Measurements from ENCODE around the gene DIAPH1.

The DIAPH1 gene

DNA sequence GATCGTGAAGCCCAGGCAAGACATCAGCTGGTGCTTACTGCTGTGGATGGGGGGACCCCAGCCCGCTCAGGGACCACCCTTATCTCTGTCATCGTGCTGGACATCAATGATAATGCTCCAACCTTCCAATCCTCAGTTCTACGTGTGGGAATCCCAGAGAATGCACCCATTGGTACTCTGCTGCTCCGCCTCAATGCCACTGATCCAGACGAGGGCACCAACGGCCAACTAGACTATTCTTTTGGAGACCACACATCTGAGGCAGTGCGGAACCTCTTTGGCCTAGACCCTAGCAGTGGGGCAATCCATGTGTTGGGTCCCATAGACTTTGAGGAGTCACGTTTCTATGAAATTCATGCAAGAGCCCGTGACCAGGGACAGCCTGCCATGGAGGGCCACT is 129.0 kb downstream of the DIAPH1 start:
- H3K27ac ChIP-seq = peak overlapping the region; percentile 79
- DNase-seq (ENCODE audit: low read depth, low spot score) = no peak

DNA sequence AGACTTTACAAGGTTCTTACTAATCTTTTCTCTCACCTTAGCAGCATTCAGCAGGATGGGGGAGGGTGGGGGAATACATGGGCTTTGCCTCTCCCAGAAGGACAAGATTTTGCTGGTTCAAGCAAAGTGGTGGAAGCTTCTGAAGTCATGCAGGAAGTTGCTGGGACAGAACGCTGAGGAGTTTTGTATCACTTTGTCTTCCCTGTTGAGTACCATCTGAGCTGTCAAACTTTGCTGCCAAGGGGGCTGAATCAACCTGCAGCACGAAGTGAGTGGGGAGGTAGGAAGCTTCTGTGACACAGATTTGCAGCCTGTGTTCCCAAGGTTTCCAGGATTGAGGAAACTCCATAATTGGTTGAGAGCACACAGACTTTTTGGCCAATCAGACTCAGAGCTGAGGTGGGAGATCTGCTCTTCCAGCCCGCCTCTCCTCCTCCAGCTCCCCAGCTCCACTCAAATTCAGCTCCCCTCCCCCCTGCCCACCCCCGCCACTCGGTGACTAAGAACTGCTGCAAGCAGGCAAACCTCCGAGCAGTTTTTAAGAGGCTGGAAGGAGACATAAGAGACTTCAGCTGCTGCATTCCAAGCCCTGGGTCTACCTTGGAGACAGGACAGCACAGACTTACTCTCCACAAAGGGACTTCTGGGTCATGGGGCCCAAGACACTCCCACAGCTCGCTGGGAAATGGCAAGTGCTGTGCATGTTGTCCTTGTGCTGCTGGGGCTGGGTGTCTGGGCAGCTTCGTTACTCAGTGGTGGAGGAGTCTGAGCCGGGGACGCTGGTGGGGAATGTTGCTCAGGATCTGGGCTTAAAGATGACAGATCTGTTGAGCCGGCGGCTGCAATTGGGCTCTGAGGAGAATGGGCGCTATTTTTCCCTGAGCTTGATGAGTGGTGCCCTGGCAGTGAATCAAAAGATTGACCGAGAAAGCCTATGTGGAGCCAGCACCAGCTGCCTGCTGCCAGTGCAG is 129.9 kb downstream of the DIAPH1 start, which contains the start of gene PCDHGC5:
TSS of gene PCDHGC5 (plus strand) at position 491 of the 971 bp plus-strand sequence. CDS start at position 651, 160 bp downstream.
- H3K27ac ChIP-seq = peak within 1 kb of the TSS; percentile 79
- peak; percentile 61 for DNase-seq (ENCODE audit: low read depth, low spot score)

DNA sequence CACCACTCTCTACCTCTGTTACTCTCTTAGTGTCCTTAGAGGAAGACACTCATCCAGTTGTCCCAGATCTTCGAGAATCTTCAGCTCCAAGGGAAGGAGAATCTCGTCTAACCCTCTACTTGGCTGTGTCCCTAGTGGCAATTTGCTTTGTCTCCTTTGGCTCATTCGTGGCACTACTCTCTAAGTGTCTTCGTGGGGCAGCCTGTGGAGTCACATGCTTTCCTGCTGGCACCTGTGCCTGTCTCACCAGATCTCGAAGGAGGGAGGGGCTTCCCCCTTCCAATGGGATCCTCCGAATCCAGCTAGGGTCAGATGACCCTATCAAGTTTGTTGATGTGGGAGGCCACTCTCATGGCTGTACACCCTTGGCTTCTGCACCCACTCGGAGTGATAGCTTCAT is 131.7 kb downstream of the DIAPH1 start:
- H3K27ac ChIP-seq = no peak overlapping the region
- DNase-seq (ENCODE audit: low read depth, low spot score) = no peak

DNA sequence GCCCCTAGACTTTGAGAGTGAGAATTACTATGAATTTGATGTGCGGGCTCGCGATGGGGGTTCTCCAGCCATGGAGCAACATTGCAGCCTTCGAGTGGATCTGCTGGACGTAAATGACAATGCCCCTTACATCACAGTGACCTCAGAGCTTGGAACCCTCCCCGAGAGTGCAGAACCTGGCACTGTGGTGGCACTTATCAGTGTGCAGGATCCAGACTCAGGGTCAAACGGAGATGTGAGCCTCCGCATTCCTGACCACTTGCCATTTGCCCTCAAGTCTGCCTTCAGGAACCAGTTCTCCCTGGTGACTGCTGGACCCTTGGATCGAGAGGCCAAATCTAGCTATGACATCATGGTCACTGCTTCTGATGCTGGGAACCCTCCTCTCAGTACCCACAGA is 132.7 kb downstream of the DIAPH1 start:
- DNase-seq (ENCODE audit: low read depth, low spot score) = no peak
- H3K27ac ChIP-seq = no peak overlapping the region

DNA sequence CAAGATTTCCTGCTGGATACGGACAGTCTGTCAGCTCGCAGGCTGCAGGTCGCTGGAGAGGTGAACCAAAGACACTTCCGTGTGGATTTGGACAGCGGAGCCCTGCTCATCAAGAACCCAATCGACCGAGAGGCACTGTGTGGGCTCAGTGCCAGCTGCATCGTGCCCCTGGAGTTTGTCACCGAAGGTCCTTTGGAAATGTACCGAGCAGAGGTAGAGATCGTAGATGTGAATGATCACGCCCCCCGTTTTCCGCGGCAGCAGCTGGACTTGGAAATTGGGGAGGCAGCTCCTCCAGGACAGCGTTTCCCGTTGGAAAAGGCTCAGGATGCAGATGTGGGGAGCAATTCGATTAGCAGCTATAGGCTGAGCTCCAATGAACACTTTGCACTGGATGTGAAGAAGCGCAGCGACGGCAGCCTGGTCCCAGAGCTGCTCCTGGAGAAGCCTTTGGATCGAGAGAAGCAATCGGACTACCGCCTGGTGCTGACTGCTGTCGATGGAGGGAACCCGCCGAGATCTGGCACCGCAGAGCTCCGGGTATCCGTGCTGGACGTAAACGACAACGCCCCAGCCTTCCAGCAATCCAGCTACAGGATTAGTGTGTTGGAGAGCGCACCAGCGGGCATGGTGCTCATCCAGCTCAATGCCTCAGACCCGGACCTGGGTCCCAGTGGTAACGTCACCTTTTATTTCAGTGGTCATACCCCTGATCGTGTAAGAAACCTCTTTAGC is 133.3 kb downstream of the DIAPH1 start:
- DNase-seq (ENCODE audit: low read depth, low spot score) = no peak
- H3K27ac ChIP-seq = no peak overlapping the region

DNA sequence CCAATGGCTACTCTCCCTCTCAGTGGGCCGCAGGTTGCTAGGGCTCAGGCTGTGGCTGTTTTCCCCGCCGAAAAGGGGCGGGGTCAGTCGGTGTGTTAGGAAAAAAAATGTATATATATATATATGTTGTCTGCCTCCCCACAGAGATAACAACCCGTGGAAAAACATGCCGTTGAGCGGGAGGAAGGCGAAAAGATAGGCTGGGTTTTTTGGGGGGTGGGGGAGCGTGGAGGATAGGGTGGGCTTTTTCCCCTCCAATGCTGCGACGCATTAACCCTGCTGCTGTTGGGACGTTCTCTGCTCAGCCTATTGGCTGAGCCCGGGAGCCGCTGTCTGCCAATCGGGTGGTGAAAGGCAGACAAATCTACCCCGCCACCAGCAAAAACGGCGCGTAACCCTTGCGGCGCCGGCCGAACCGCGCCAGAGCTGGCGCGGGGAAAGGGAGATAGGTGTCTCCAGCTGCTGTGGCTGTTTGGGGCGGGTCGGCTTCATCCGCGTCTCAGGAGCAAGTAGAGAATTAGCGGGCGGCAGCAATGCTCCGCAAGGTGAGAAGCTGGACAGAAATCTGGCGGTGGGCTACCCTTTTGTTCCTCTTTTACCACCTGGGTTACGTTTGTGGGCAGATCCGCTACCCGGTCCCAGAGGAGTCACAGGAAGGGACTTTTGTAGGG is 134.0 kb downstream of the DIAPH1 start, which contains the start of gene PCDHGC4:
TSS of gene PCDHGC4 (plus strand) at position 390 of the 671 bp plus-strand sequence. CDS start at position 534, 144 bp downstream.
- DNase-seq (ENCODE audit: low read depth, low spot score) = no peak
- no peak within 1 kb of the TSS for H3K27ac ChIP-seq

DNA sequence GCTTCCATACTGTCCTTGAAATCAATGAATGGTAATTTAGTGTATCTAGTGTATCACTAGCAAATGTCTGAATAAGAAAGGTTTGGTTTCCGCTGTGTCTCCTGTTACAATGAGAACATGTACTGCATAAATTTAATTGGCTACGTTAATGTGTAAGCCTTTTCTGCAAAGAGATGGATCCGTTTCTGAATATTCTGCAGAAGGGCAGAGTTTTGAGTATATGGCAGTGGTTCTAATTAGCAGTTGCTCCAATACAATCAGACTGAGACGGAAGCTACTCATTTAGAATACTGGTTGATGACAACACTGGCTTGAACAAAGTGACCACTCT is 134.5 kb downstream of the DIAPH1 start:
- H3K27ac ChIP-seq = no peak overlapping the region
- no peak for DNase-seq (ENCODE audit: low read depth, low spot score)

DNA sequence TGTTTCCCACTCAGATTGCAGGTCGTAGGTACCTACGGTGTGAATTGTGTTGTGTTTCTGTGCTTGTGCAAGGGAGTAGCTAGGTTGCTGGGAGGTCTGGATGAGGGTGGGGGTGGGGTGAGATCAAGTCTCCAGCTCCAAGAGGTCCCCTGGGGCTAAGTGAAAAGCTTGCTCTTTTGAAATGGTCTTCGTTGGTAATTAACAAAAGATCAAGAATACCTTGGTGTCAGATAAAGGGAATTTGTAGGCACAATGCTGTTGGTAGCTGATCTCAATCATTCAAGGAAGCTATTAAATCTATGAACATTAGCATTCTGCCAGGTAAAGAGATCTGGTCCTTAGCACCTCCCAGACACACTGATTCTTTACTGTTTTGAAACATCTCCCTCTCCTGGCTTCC is 134.9 kb downstream of the DIAPH1 start:
- no peak overlapping the region for H3K27ac ChIP-seq
- no peak for DNase-seq (ENCODE audit: low read depth, low spot score)

DNA sequence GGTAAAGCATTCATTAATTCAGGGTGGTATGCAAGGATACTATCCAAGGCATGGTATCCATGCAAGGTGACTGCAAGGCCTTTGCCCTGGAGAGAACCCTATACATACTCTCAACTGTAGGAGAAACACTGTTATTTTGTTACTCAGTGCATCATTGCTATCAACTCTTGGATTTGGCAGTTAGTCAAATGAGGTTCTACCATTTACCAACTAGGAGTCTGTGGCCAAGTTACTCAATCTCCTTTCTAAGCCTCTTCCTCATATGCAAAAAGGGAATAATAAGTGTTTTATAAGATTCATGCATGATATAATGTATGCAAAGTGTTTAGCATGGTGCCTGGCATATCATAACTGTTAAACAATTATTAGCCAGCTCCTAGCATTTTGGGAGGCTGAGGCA is 139.0 kb downstream of the DIAPH1 start:
- no peak overlapping the region for H3K27ac ChIP-seq
- DNase-seq (ENCODE audit: low read depth, low spot score) = no peak

DNA sequence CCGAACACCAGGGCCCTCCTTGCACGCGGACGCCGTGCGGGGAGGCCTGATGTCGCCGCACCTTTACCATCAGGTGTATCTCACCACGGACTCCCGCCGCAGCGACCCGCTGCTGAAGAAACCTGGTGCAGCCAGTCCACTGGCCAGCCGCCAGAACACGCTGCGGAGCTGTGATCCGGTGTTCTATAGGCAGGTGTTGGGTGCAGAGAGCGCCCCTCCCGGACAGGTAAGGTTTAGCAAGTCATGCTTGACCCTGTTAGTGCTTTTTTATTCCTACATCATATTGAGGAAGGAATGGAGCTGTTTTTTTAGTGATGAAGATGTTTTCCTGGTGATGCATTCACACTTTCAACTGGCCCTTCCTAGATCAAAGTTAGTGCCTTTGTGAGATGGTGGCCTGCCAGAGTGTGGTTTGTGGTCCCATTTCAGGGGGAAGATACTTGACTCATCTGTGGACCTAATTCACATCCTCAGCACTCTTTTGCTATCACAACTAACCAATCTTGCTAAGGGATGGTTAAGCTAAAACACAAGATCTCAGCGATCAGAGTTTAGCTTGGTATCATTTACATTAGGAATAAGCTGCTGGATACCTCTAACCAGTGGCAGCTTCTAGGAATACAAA is 140.4 kb downstream of the DIAPH1 start:
- no peak for DNase-seq (ENCODE audit: low read depth, low spot score)
- H3K27ac ChIP-seq = no peak overlapping the region

DNA sequence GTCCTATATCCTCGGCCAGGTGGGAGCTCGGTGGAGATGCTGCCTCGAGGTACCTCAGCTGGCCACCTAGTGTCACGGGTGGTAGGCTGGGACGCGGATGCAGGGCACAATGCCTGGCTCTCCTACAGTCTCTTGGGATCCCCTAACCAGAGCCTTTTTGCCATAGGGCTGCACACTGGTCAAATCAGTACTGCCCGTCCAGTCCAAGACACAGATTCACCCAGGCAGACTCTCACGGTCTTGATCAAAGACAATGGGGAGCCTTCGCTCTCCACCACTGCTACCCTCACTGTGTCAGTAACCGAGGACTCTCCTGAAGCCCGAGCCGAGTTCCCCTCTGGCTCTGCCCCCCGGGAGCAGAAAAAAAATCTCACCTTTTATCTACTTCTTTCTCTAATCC is 141.0 kb downstream of the DIAPH1 start:
- H3K27ac ChIP-seq = no peak overlapping the region

DNA sequence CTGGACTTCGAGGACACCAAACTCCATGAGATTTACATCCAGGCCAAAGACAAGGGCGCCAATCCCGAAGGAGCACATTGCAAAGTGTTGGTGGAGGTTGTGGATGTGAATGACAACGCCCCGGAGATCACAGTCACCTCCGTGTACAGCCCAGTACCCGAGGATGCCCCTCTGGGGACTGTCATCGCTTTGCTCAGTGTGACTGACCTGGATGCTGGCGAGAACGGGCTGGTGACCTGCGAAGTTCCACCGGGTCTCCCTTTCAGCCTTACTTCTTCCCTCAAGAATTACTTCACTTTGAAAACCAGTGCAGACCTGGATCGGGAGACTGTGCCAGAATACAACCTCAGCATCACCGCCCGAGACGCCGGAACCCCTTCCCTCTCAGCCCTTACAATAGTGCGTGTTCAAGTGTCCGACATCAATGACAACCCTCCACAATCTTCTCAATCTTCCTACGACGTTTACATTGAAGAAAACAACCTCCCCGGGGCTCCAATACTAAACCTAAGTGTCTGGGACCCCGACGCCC is 141.7 kb downstream of the DIAPH1 start:
- no peak overlapping the region for H3K27ac ChIP-seq

More for the DNA sequence above, 141.0 kb downstream of the DIAPH1 start:
- DNase-seq (ENCODE audit: low read depth, low spot score) = no peak

DNA sequence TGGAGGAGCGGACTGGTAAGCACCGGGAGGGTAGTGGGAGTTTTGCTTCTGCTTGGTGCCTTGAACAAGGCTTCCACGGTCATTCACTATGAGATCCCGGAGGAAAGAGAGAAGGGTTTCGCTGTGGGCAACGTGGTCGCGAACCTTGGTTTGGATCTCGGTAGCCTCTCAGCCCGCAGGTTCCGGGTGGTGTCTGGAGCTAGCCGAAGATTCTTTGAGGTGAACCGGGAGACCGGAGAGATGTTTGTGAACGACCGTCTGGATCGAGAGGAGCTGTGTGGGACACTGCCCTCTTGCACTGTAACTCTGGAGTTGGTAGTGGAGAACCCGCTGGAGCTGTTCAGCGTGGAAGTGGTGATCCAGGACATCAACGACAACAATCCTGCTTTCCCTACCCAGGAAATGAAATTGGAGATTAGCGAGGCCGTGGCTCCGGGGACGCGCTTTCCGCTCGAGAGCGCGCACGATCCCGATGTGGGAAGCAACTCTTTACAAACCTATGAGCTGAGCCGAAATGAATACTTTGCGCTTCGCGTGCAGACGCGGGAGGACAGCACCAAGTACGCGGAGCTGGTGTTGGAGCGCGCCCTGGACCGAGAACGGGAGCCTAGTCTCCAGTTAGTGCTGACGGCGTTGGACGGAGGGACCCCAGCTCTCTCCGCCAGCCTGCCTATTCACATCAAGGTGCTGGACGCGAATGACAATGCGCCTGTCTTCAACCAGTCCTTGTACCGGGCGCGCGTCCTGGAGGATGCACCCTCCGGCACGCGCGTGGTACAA is 142.5 kb downstream of the DIAPH1 start:
- DNase-seq (ENCODE audit: low read depth, low spot score) = no peak
- peak overlapping the region; percentile 63 for H3K27ac ChIP-seq

More for the DNA sequence above, 141.7 kb downstream of the DIAPH1 start:
- DNase-seq (ENCODE audit: low read depth, low spot score) = no peak

DNA sequence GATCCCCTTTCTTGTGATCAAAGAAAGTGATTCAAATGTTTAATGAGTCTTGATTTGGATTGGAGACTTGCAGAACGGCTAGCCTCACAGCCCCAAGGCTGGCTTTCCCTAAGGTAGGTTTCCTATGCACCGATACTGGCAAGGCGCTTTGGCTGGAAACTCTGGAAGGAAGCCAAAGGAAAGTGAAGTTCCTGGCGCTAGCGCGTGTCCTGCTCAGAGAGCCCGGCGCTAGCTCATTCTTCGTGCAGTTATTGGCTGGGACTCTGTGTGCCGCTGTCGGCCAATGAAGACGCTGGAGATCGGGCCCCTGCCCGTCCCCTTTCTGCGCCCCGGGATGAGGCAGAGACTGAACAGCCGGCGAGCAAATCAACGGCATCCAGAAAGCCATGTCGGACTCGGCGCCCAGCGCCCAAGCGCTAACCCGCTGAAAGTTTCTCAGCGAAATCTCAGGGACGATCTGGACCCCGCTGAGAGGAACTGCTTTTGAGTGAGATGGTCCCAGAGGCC is 143.1 kb downstream of the DIAPH1 start, which contains the start of gene PCDHGC3:
TSS of gene PCDHGC3 (plus strand) at position 342 of the 507 bp plus-strand sequence. CDS start at position 493, 151 bp downstream.
- peak within 1 kb of the TSS; percentile 63 for H3K27ac ChIP-seq
- peak; percentile 70 for DNase-seq (ENCODE audit: low read depth, low spot score)

DNA sequence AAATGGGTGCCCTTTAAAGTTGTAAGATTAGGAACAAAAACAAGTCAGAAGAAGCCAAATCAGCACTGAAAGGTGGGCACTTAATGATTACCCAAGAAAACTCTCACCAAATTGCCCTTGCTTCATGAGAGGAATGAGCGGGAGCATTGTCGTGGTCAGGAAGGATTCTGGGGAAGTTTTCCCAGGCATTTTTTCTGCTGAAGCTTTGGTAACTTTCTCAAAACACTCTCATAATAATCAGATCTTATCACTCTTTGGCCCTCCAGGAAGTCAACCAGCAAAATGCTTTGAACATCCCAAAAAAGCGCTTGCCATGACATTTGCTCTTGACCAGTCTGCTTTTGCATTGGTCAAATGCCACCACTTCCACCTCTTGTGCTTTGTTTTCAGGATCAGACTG is 153.4 kb downstream of the DIAPH1 start:
- H3K27ac ChIP-seq = no peak overlapping the region
- DNase-seq (ENCODE audit: low read depth, low spot score) = no peak
